Stomach (tissue), 9 donors: ENCODE measurements around the gene SNAPC5. TPM values are rescaled to one million over a fixed set of nuclear protein-coding genes. Genes with fewer than 3 reads are reported as not detected.
"Not testable (repeated sequence)": the region's sequence is repeated elsewhere in the genome, so short reads cannot be mapped to it uniquely, and the experiment has no call there.

Experiments
- DNase-seq, 2 donors: peaks; one replicate each; pipeline versions ENCODE4 v3.0.0 to v3.0.0-alpha.2; 2013 to 2019
- H3K27ac ChIP-seq, 5 donors: fragments of 200-600 bp in 4 of 5; sonication (generic) in 4 of 5; one replicate each; pipeline ENCODE4 v1.5.1; 2013 to 2019; ENCODE audit warnings: mild to moderate bottlenecking in 1 of 5, moderate library complexity in 1 of 5
- H3K27me3 ChIP-seq, 3 donors: fragments of 200-600 bp; sonication (generic); one replicate each; pipeline ENCODE4 v1.5.1; 2017 to 2019; ENCODE audit warnings: mixed run types in 1 of 3
- H3K36me3 ChIP-seq, 4 donors: fragments of 200-600 bp; sonication (generic); 1 replicate in 3 of 4; 2 replicates in 1 of 4; pipeline ENCODE4 v1.5.1; 2016 to 2019
- H3K4me1 ChIP-seq, 4 donors: fragments of 200-600 bp; sonication (generic); one replicate each; pipeline ENCODE4 v1.5.1; 2016 to 2019
- H3K4me3 ChIP-seq, 4 donors: fragments of 200-600 bp; sonication (generic) in 3 of 4; one replicate each; pipeline ENCODE4 v1.5.1; 2016 to 2019; ENCODE audit warnings: mild to moderate bottlenecking in 1 of 4
- H3K9me3 ChIP-seq, 4 donors: fragments of 200-600 bp; sonication (generic); one replicate each; pipeline ENCODE4 v1.5.1; 2016 to 2019
- CTCF ChIP-seq, 7 experiments: fragments of 450-650 bp in 4 of 7; fragments of 200-600 bp in 3 of 7; sonication (generic) in 3 of 7; IDR thresholded peaks; one replicate each; pipeline ENCODE4 v1.5.1; 2016 to 2019; ENCODE audit warnings: antibody characterized with exemption in 7 of 7, control low read depth in 2 of 7, mild to moderate bottlenecking in 1 of 7
- EP300 ChIP-seq: sonication (generic); formaldehyde crosslinking; IDR thresholded peaks from one replicate; pipeline ENCODE4 v1.6.1; 2017; ENCODE audit warnings: antibody characterized with exemption
- POLR2A ChIP-seq, 4 donors: fragments of 450-650 bp; IDR thresholded peaks; one replicate each; pipeline ENCODE4 v1.6.1; 2016; ENCODE audit warnings: antibody characterized with exemption in 4 of 4, control low read depth in 2 of 4, mild to moderate bottlenecking in 1 of 4, moderate library complexity in 1 of 4
- POLR2AphosphoS5 ChIP-seq, 3 donors: sonication (generic); formaldehyde crosslinking; IDR thresholded peaks; one replicate each; pipeline ENCODE4 v1.6.1; 2016; ENCODE audit warnings: antibody characterized with exemption in 3 of 3
- WGBS, 5 donors: extraction: QIAGEN DNeasy Blood & Tissue Kit in 3 of 5; methylation state at CpG; one replicate each; pipeline versions ENCODE4 v1.1.5 to v1.1.7; 2013 to 2018; 5-methylcytosine and 5-hydroxymethylcytosine counted together
- intact Hi-C: fragments of 100-400 bp; cut with DNase I; formaldehyde crosslinking; loops from one replicate; pipeline ENCODE4 v1.15.1; 2023; ENCODE audit warnings: low total_unique reads
- polyA plus RNA-seq, 3 donors: library from polyadenylated mRNA; stranded (reverse); fragments of 200-250 nt; gene quantifications; one replicate each; pipeline ENCODE4 v1.2.3, GENCODE V29; 2013
- total RNA-seq, 5 donors: library from RNA; depleted of rRNA; stranded (reverse); fragments of >200 nt; gene quantifications; one replicate each; pipeline versions ENCODE4 v1.1.0 to v1.2.3, GENCODE V29; 2014 to 2016
- donor health status: healthy with polysubstance abuse.
- donor health status: Bipolar disorder and iron deficiency.
- donor health status: healthy.

Gene SNAPC5
- total and polyA plus RNA-seq, 8 donors = 2.3 to 49.0 (median 18.0) TPM

- no peaks in the 10 kb centered on the region for H3K9me3 ChIP-seq
- WGBS, 5 donors = 94 to 98% (median 97%) methylated on average over 3 of the region's 3 CpGs
- H3K4me1 ChIP-seq = peaks cover 0 to 13% (median 5%) of the 10 kb centered on the region in 4 donors
- no peaks in the 10 kb centered on the region for H3K27me3 ChIP-seq
- no peak overlapping the region for H3K27ac ChIP-seq
- TF ChIP-seq CTCF (IDR thresholded peaks at IDR 0.05) (no peak), POLR2AphosphoS5 (IDR thresholded peaks at IDR 0.05) (no peak), POLR2A (IDR thresholded peaks at IDR 0.05) (no peak), EP300 (no peak)
- no peak for DNase-seq
- intact Hi-C loops = no loop called here
- H3K4me3 ChIP-seq = no peak overlapping the region
- peaks cover 0 to 8% (median 0%) of the 10 kb centered on the region in 4 donors for H3K36me3 ChIP-seq
Measured at GRCh38 chr15:66474963-66475362, 22.6 kb downstream of the SNAPC5 start.

GRCh38 chr15:66474135-66474534 lies 23.4 kb downstream of the SNAPC5 start:
- WGBS, 5 donors = 85 to 97% (median 87%) methylated on average over 2 of the region's 2 CpGs
- TF ChIP-seq CTCF (IDR thresholded peaks at IDR 0.05) (no peak), POLR2AphosphoS5 (IDR thresholded peaks at IDR 0.05) (no peak), EP300 (no peak), POLR2A (IDR thresholded peaks at IDR 0.05) (no peak)

GRCh38 chr15:66472176-66472999 lies 25.2 kb downstream of the SNAPC5 start:
- Histone ChIP-seq H3K27ac (peak overlapping the region in 1 of 5 donors; percentile 27), H3K9me3 (no peaks in the 10 kb centered on the region), H3K4me1 (peaks cover 0 to 13% (median 5%) of the 10 kb centered on the region in 4 donors), H3K36me3 (peaks cover 0 to 5% (median 0%) of the 10 kb centered on the region in 4 donors), H3K4me3 (no peak overlapping the region), H3K27me3 (no peaks in the 10 kb centered on the region)
- no peak for TF ChIP-seq CTCF (IDR thresholded peaks at IDR 0.05)
- TF ChIP-seq POLR2AphosphoS5 (IDR thresholded peaks at IDR 0.05) = no peak
- intact Hi-C loops = no loop called here
- peak in 1 of 2 donors; percentile 69 for DNase-seq
- 57 to 68% (median 64%) methylated on average over 8 of the region's 8 CpGs for WGBS, 5 donors

More at GRCh38 chr15:66474135-66474534, 23.4 kb downstream of the SNAPC5 start:
- Histone ChIP-seq H3K4me3 (no peak overlapping the region), H3K27ac (no peak overlapping the region), H3K27me3 (no peaks in the 10 kb centered on the region), H3K9me3 (no peaks in the 10 kb centered on the region), H3K4me1 (peaks cover 0 to 13% (median 5%) of the 10 kb centered on the region in 4 donors), H3K36me3 (peaks cover 0 to 8% (median 0%) of the 10 kb centered on the region in 4 donors)
- no peak for DNase-seq
- intact Hi-C loops = no loop called here

- H3K36me3 ChIP-seq, intact Hi-C loops, H3K4me3 ChIP-seq, H3K27ac ChIP-seq, H3K9me3 ChIP-seq, H3K27me3 ChIP-seq, DNase-seq: not testable (repeated sequence)
- WGBS, 5 donors = 79 to 89% (median 86%) methylated on average over 4 of the region's 4 CpGs
- H3K4me1 ChIP-seq = peaks cover 0 to 13% (median 5%) of the 10 kb centered on the region in 4 donors
Measured at GRCh38 chr15:66470825-66471224, 26.7 kb downstream of the SNAPC5 start.

- H3K4me1 ChIP-seq, H3K9me3 ChIP-seq, DNase-seq, intact Hi-C loops, H3K27ac ChIP-seq, H3K27me3 ChIP-seq, H3K4me3 ChIP-seq: not testable (repeated sequence)
- WGBS, 5 donors = 90 to 97% (median 94%) methylated on average over 11 of the region's 11 CpGs
- peaks cover 5 to 14% (median 8%) of the 10 kb centered on the region in 4 donors for H3K36me3 ChIP-seq
Measured at GRCh38 chr15:66467162-66468040, 30.2 kb downstream of the SNAPC5 start.

GRCh38 chr15:66465294-66465693 lies 32.3 kb downstream of the SNAPC5 start:
- DNase-seq, H3K27ac ChIP-seq, H3K9me3 ChIP-seq, H3K4me3 ChIP-seq, H3K27me3 ChIP-seq, intact Hi-C loops: not testable (repeated sequence)
- Histone ChIP-seq H3K4me1 (peaks cover 0 to 10% (median 0%) of the 10 kb centered on the region in 4 donors), H3K36me3 (peaks cover 5 to 18% (median 8%) of the 10 kb centered on the region in 4 donors)
- WGBS, 5 donors = 90 to 95% (median 91%) methylated on average over 6 of the region's 6 CpGs
